Measurements from ENCODE around the gene ANAPC4.

GRCh38 chr4:25356068-25356467 lies 21.0 kb upstream of the ANAPC4 start:
- no peak for TF ChIP-seq EZH2 (IDR thresholded peaks at IDR 0.05; ENCODE audit: insufficient read depth, poor library complexity, severe bottlenecking)
- TF ChIP-seq EZH2phosphoT487 (IDR thresholded peaks at IDR 0.05; ENCODE audit: insufficient read depth, low read depth): no peak
